GM18526 (cell line): ENCODE measurements around the gene CHRNB2.

Experiments
- POLR2A ChIP-seq: IDR thresholded peaks from 3 replicates; pipeline ENCODE4 v1.6.1; 2011; ENCODE audit not compliant: insufficient read length; ENCODE audit errors: extremely low read depth

CHRNB2 gene

GRCh38 chr1:154628121-154628405, 60.5 kb downstream of the CHRNB2 start:
- no peak for TF ChIP-seq POLR2A

- no peak for TF ChIP-seq POLR2A
Measured at GRCh38 chr1:154629061-154629674, 61.6 kb downstream of the CHRNB2 start.
